Measurements from ENCODE around the gene ATP13A1.
A peak's percentile ranks its signal among the peaks of the same experiment; 100 is the strongest.

ATP13A1 gene

DNA sequence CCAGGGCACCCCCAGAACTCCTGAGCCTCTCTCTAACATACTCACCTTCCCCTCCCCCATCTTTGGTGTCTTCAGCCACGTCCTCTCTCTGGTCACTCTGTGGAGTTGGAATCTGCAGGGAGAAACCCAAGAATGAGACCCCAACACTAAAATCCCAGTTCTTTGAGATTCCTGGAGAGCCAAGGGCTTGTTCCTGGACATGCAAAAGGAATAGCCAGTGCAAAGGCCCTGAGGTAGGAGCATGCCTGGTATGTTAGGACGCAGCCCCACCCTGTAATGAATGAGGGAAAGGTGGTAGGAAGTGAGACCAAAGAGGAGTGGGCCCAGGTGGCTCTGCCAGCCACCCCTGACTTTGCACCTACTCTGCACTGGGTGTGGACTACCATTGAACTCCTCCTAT lies 33.0 kb downstream of the ATP13A1 start:
- ChIA-PET POLR2A (no interaction called here), CTCF (interaction anchor here (1.4 to 2.1 kb wide), 3 partner anchors 8 to 14 kb away, joined by 4 to 10 read pairs (median 6); partner anchors contain the start of gene GMIP)
- DNase-seq (ENCODE audit: extremely low spot score), result no peak
- TF ChIP-seq, protein P1, sequence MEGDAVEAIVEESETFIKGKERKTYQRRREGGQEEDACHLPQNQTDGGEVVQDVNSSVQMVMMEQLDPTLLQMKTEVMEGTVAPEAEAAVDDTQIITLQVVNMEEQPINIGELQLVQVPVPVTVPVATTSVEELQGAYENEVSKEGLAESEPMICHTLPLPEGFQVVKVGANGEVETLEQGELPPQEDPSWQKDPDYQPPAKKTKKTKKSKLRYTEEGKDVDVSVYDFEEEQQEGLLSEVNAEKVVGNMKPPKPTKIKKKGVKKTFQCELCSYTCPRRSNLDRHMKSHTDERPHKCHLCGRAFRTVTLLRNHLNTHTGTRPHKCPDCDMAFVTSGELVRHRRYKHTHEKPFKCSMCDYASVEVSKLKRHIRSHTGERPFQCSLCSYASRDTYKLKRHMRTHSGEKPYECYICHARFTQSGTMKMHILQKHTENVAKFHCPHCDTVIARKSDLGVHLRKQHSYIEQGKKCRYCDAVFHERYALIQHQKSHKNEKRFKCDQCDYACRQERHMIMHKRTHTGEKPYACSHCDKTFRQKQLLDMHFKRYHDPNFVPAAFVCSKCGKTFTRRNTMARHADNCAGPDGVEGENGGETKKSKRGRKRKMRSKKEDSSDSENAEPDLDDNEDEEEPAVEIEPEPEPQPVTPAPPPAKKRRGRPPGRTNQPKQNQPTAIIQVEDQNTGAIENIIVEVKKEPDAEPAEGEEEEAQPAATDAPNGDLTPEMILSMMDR (IDR thresholded peaks at IDR 0.05; ENCODE audit: control extremely low read depth, extremely low read depth, low read depth, missing control alignments), result no peak

DNA sequence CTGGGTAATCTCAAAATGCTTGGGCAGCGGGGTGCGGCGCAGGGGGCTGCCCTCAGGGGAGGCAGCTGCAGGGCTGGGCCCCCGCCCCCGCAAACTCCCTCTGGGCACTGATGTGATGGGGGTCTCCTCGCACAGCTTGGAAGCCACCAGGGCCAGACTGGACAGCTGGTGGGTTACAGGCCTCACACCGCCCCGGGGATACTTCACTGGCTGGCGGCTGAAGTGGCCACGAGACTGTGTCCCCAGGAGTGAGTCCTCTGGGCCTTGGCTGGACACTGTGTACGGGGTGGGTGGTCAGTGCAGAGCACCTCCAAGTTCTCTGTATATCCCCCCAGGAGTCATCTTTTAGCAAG lies 33.4 kb downstream of the ATP13A1 start:
- TF ChIP-seq, protein P1 (IDR thresholded peaks at IDR 0.05; ENCODE audit: control extremely low read depth, extremely low read depth, low read depth, missing control alignments), result no peak
- ChIA-PET POLR2A (no interaction called here), CTCF (interaction anchor here (2.1 kb wide), 1 partner anchor 8 kb away, joined by 4 read pairs; no protein-coding TSS in a partner anchor)
- DNase-seq (ENCODE audit: extremely low spot score), result no peak

DNA sequence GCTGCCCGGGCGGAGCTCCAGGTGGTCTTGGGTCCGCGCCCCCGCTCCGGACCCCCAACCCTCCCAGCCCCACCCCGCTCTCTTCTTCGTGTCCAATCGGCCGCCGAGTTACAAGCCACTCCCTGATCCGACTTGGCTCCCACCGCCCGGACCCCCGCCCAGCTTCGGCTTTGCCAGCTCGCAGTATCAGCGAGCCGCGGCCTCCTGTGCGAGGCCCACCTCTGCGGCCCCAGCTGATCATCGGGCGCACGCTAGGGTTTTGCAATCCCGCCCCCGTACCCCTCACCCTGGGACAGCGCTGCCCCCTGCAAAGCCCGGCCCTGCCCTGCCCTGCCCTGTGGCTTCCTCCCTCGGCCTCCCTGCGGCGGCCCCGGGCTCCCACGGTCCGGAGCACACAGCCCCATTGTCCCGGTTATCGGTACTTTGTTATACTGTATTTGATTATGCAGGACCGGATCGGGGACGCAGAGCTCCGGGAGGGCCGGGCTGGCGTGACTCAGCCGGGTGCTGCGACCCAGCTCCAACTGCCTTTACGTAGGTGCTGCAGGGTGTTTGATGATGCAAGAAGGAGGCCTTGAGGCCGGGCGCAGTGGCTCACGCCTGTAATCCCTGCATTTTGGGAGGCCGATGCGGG lies 34.9 kb downstream of the ATP13A1 start:
- ChIA-PET CTCF (interaction anchor here (0.7 to 1.0 kb wide), 2 partner anchors 12 kb away, joined by 3 read pairs; no protein-coding TSS in a partner anchor), POLR2A (interaction anchor here (0.5 to 1.0 kb wide), 2 partner anchors 35 to 97 kb away, joined by 3 to 4 read pairs; partner anchors contain the start of gene ATP13A1)
- TF ChIP-seq, protein P1 (IDR thresholded peaks at IDR 0.05; ENCODE audit: control extremely low read depth, extremely low read depth, low read depth, missing control alignments), result no peak
- no peak for DNase-seq (ENCODE audit: extremely low spot score)

DNA sequence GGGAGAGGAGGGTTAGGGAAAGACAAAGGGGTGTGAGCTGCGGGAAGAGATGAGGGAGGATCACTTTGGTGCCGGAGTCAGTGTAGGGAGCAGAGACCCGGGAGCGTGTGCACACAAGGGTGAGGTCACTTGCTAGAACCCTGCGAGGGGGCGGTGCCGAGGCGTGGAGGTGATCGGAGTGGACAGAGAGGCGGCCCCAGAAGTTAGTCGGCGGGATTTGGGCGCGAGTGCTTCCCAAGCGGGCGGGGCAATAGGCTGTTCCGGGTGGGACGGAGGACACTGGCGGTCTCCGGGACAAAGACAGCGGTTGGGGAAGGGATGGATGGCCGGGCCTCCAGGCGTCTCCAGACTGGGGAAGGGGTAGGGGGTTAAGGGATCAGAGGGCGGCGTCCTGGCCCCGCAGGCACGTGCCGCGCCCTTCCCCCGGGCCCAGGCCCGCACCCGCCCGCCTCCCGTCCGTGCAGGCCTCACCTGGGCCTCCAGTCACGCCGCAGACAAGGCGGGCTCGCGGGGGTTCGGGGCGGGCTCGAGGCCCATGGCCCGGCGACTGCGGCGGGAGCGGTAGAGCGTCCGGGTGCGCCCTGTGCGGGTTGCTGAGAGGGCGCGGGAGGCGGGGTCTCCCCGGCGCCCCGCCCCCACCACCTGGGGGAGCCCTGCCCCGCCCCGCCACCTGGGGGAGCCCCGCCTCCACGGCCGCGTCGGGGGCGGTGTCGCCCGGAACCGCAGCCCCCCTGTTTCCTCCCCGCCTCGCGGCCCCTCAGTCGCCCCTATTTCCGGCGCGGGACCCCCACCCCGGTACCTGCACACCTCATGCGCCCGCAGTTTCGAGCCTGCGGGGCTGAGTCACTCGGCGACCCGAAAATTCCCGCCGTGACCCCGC lies 35.6 kb downstream of the ATP13A1 start, which contains the start of gene LPAR2:
LPAR2 (minus strand) TSS at position 600 of the 880 bp plus-strand sequence. CDS start 945 bp downstream, outside the sequence.
- TF ChIP-seq, protein P1 (IDR thresholded peaks at IDR 0.05; ENCODE audit: control extremely low read depth, extremely low read depth, low read depth, missing control alignments), result no peak
- DNase-seq (ENCODE audit: extremely low spot score), result peak; percentile 96
- POLR2A ChIA-PET, result interaction anchor here (0.5 kb wide), 1 partner anchor 97 kb away, joined by 4 read pairs; no protein-coding TSS in a partner anchor
- CTCF ChIA-PET, result interaction anchor here (0.7 to 1.5 kb wide), 3 partner anchors 11 to 96 kb away, joined by 3 to 5 read pairs (median 3); no protein-coding TSS in a partner anchor

DNA sequence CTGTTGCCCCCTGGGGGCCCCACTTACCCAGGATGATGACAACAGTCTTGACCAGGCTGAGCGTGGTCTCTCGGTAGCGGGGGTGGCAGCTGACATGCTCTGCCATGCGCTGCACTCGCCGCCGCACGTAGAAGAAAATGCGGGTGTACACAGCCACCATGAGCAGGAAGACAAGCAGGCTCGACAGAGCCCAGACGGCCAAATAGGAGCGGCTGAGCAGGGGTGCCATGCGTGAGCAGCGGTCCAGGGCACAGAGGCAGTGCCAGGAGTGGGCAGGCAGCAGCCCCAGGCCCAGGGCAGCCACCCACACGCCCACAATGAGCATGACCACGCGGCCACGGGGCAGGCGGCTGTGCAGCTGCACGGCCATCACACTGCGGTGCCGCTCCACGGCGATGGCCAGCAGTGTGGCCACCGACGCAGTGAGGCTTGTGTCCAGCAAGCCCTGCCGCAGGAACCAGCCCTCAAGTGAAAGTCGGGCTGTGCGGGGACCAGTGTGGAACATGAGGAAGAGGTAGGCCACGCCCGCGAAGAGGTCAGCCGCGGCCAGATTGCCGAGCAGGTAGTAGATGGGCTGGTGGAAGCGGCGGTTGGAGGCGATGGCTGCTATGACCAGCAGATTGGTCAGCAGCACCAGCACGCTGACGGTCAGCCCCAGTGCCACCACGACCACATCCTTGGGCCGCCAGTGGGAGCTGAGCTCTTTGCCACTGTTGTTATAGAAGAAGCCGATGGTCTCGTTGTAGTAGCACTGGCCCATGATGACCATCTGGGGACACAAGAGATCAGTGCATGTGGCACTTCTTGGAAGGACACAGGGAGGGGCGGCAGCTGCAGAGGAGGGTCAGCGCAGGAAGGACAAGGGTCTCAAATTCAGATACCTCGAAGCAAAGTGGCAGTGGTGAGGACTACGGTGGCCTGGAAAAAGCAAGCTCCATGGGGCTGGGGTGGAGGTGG lies 36.7 kb downstream of the ATP13A1 start:
- POLR2A ChIA-PET, result interaction anchor here (0.6 kb wide), 1 partner anchor 23 kb away, joined by 4 read pairs; no protein-coding TSS in a partner anchor
- CTCF ChIA-PET, result interaction anchor here (1.5 kb wide), 1 partner anchor 95 kb away, joined by 5 read pairs; no protein-coding TSS in a partner anchor
- no peak for DNase-seq (ENCODE audit: extremely low spot score)
- TF ChIP-seq, protein P1 (IDR thresholded peaks at IDR 0.05; ENCODE audit: control extremely low read depth, extremely low read depth, low read depth, missing control alignments), result no peak
